SK-N-SH treated with all-trans-retinoic acid at 6 μM for 48 hours (cell line): ENCODE results near the gene PIGW.

ENCODE experiments used
- BACH2 ChIP-seq: fragments of 250-450 bp; sonication (Bioruptor Pico); IDR thresholded peaks from 2 replicates; pipeline ENCODE4 v1.9.0; 2021; ENCODE audit warnings: mild to moderate bottlenecking, borderline replicate concordance
- CREB5 ChIP-seq: fragments of 250-450 bp; sonication (Bioruptor Pico); IDR thresholded peaks from 2 replicates; pipeline ENCODE4 v1.5.1; 2020; ENCODE audit warnings: low read depth, mild to moderate bottlenecking, moderate library complexity
- OSR1 ChIP-seq: fragments of 250-450 bp; sonication (Bioruptor Pico); IDR thresholded peaks from 2 replicates; pipeline ENCODE4 v1.8.0; 2022; ENCODE audit warnings: moderate library complexity, mild to moderate bottlenecking, inconsistent platforms
- PATZ1 ChIP-seq: fragments of 250-450 bp; sonication (Bioruptor Pico); IDR thresholded peaks from 2 replicates; pipeline ENCODE4 v1.8.0; 2020; ENCODE audit warnings: mild to moderate bottlenecking, moderate library complexity, borderline replicate concordance
- ZFP30 ChIP-seq: fragments of 450-650 bp; formaldehyde crosslinking; IDR thresholded peaks from 2 replicates; pipeline ENCODE4 v1.5.0; 2022; ENCODE audit warnings: mild to moderate bottlenecking, moderate library complexity
- ZNF70 ChIP-seq: fragments of 450-650 bp; formaldehyde crosslinking; IDR thresholded peaks from 2 replicates; pipeline ENCODE4 v1.5.0; 2020; ENCODE audit warnings: mild to moderate bottlenecking, moderate library complexity

GRCh38 chr17:36511216-36511615 is 23.6 kb upstream of the PIGW start:
- no peak for TF ChIP-seq ZFP30
- no peak for TF ChIP-seq BACH2
- TF ChIP-seq ZNF70 (CRISPR knock-in tag) = no peak
- no peak for TF ChIP-seq OSR1 (CRISPR knock-in tag)
- TF ChIP-seq PATZ1 = no peak
- TF ChIP-seq CREB5 (CRISPR knock-in tag) = no peak
